Gastrocnemius medialis (tissue), 4 donors: Measurements from ENCODE around the gene CNIH4. TPM values are rescaled to one million over a fixed set of nuclear protein-coding genes. Genes with fewer than 3 reads are reported as not detected.

Source experiments
- ATAC-seq, 2 donors: fragments of 150-250 bp; one replicate each; pipeline ENCODE4 v1.9.1; 2016
- DNase-seq, 2 donors: peaks; one replicate each; pipeline ENCODE4 v3.0.0-alpha.2; 2019
- H3K27ac ChIP-seq, 4 donors: fragments of 200-600 bp; sonication (generic); 1 replicate in 1 of 4; 2 replicates in 3 of 4; pipeline ENCODE4 v1.5.1; 2016 to 2018; ENCODE audit warnings: mild to moderate bottlenecking in 2 of 4, moderate library complexity in 1 of 4
- H3K27me3 ChIP-seq, 3 donors: fragments of 200-600 bp; sonication (generic) in 2 of 3; 1 replicate in 1 of 3; 2 replicates in 2 of 3; pipeline versions ENCODE4 v1.5.1 to v1.6.0; 2016 to 2019; ENCODE audit warnings: mild to moderate bottlenecking in 1 of 3, moderate library complexity in 1 of 3
- H3K36me3 ChIP-seq, 2 donors: fragments of 200-600 bp; sonication (generic) in 1 of 2; one replicate each; pipeline ENCODE4 v1.5.1; 2017 to 2018
- H3K4me1 ChIP-seq, 2 donors: fragments of 200-600 bp; sonication (generic) in 1 of 2; one replicate each; pipeline ENCODE4 v1.5.1; 2016 to 2017; ENCODE audit warnings: mild to moderate bottlenecking in 2 of 2
- H3K4me3 ChIP-seq, 4 donors: fragments of 200-600 bp; sonication (generic) in 3 of 4; 1 replicate in 1 of 4; 2 replicates in 3 of 4; pipeline ENCODE4 v1.5.1; 2016 to 2019; ENCODE audit warnings: mild to moderate bottlenecking in 2 of 4
- H3K9me3 ChIP-seq, 3 donors: fragments of 200-600 bp; sonication (generic) in 2 of 3; 1 replicate in 1 of 3; 2 replicates in 2 of 3; pipeline ENCODE4 v1.5.1; 2016 to 2019
- CTCF ChIP-seq, 5 experiments: fragments of 450-650 bp in 3 of 5; fragments of 200-600 bp in 2 of 5; sonication (generic) in 2 of 5; IDR thresholded peaks in 4 of 5; conservative IDR thresholded peaks in 1 of 5; 1 replicate in 4 of 5; 2 replicates in 1 of 5; pipeline ENCODE4 v1.5.1; 2016 to 2019; ENCODE audit warnings: antibody characterized with exemption in 5 of 5, mild to moderate bottlenecking in 3 of 5, moderate library complexity in 3 of 5
- POLR2A ChIP-seq, 2 donors: fragments of 450-650 bp; IDR thresholded peaks; one replicate each; pipeline ENCODE4 v1.6.1; 2017; ENCODE audit warnings: antibody characterized with exemption in 2 of 2, mild to moderate bottlenecking in 2 of 2, moderate library complexity in 2 of 2
- in situ Hi-C, 4 donors: fragments of 200-750 bp; cut with MboI; loops; one replicate each; pipeline versions ENCODE4 v1.15.0 to v1.8.0; 2017; ENCODE audit warnings: low sequenced_read_pairs in 4 of 4
- intact Hi-C: fragments of 100-400 bp; cut with DNase I; formaldehyde crosslinking; loops from one replicate; pipeline ENCODE4 v1.15.1; 2023; ENCODE audit warnings: low total_unique reads
- total RNA-seq, 4 donors: library from RNA; depleted of rRNA; stranded (reverse); fragments of >200 nt; gene quantifications; one replicate each; pipeline versions ENCODE4 v1.1.0 to v1.2.3, GENCODE V29; 2016

Gene CNIH4
- total RNA-seq, 4 donors from 2014 or later, result 24.5 to 58.5 (median 39.1) TPM

GRCh38 chr1:224373008-224373590 lies 16.4 kb downstream of the CNIH4 start:
- H3K4me3 ChIP-seq, result no peak overlapping the region
- in situ Hi-C loops (no loop called here), intact Hi-C loops (no loop called here)
- TF ChIP-seq POLR2A (IDR thresholded peaks at IDR 0.05) (no peak), CTCF (IDR thresholded peaks at IDR 0.05 in 4 of 5, conservative IDR thresholded peaks at IDR 0.05 in 1 of 5) (no peak)
- no peaks in the 10 kb centered on the region for H3K9me3 ChIP-seq
- DNase-seq (no peak), ATAC-seq (no peak)
- no peak overlapping the region for H3K27ac ChIP-seq
- peaks cover 20 to 33% of the 10 kb centered on the region in 2 donors for H3K4me1 ChIP-seq
- H3K36me3 ChIP-seq, result peaks cover 0 to 48% of the 10 kb centered on the region in 2 donors
- H3K27me3 ChIP-seq, result no peaks in the 10 kb centered on the region

GRCh38 chr1:224375059-224375458 lies 18.4 kb downstream of the CNIH4 start:
- Histone ChIP-seq H3K27ac (peak overlapping the region; percentile 74 to 88 (median 82)), H3K4me1 (peaks cover 19 to 28% of the 10 kb centered on the region in 2 donors), H3K27me3 (no peaks in the 10 kb centered on the region), H3K36me3 (peaks cover 0 to 39% of the 10 kb centered on the region in 2 donors), H3K9me3 (no peaks in the 10 kb centered on the region), H3K4me3 (no peak overlapping the region)
- intact Hi-C loops, result no loop called here
- no peak for ATAC-seq
- TF ChIP-seq POLR2A (IDR thresholded peaks at IDR 0.05) (no peak), CTCF (IDR thresholded peaks at IDR 0.05 in 4 of 5, conservative IDR thresholded peaks at IDR 0.05 in 1 of 5) (no peak)
- in situ Hi-C loops, result no loop called here
- DNase-seq, result no peak

- Histone ChIP-seq H3K4me1 (peaks cover 19 to 28% of the 10 kb centered on the region in 2 donors), H3K27me3 (no peaks in the 10 kb centered on the region), H3K27ac (peak overlapping the region; percentile 74 to 88 (median 82)), H3K4me3 (peak overlapping the region in 1 of 4 donors; percentile 22), H3K9me3 (no peaks in the 10 kb centered on the region), H3K36me3 (peaks cover 0 to 16% of the 10 kb centered on the region in 2 donors)
- TF ChIP-seq POLR2A (IDR thresholded peaks at IDR 0.05) (no peak), CTCF (IDR thresholded peaks at IDR 0.05 in 4 of 5, conservative IDR thresholded peaks at IDR 0.05 in 1 of 5) (no peak)
- intact Hi-C loops (no loop called here), in situ Hi-C loops (no loop called here)
- DNase-seq (peak; percentile 29 to 45), ATAC-seq (peak; percentile 85 to 86)
Observed at GRCh38 chr1:224377676-224378006, 21.0 kb downstream of the CNIH4 start.

DNA sequence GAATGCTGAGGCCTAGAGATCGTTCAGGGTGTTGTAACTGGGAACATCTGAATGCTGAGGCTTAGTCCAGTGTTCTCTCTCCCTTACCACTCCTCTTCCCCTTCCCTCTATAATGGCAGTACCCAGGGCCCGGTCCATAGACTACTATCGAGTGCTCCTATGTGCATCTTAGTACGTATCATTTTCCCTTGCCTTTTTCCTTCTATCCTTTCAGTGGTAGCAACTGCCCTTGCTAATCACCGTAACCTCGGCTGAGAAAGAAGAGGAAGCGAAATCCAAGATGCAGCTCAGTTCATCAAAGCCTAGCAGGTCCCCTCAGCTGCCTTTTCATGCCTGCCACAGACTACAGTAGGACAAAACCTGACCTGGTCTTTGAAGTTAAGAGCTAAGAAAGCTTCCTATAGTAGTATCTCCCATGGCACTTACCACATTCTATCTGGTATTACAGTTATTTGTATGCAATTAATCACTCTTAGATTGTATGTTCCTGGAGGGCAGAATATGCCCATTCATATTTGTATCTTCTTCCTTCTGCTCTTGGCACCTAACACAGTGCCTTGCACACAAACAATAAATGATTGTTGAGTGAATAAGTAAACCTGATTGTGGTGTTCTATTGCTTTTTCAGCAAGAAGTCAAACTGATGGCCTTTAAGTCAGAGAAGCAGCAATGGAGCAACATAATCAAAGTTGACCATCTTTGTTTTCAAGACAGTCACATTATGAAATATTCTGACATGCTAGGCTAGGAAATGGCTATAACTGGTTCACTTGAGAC lies 22.4 kb downstream of the CNIH4 start:
- peaks cover 0 to 10% of the 10 kb centered on the region in 2 donors for H3K36me3 ChIP-seq
- intact Hi-C loops, result no loop called here
- in situ Hi-C loops, result no loop called here

More for the DNA sequence above, 22.4 kb downstream of the CNIH4 start:
- TF ChIP-seq POLR2A (IDR thresholded peaks at IDR 0.05) (no peak), CTCF (IDR thresholded peaks at IDR 0.05 in 4 of 5, conservative IDR thresholded peaks at IDR 0.05 in 1 of 5) (no peak)
- H3K9me3 ChIP-seq, result no peaks in the 10 kb centered on the region
- no peak for ATAC-seq
- no peaks in the 10 kb centered on the region for H3K27me3 ChIP-seq
- no peak overlapping the region for H3K4me3 ChIP-seq
- peak overlapping the region; percentile 30 to 69 (median 44) for H3K27ac ChIP-seq
- peaks cover 19 to 28% of the 10 kb centered on the region in 2 donors for H3K4me1 ChIP-seq
- DNase-seq, result no peak
